Mesothelial cell of epicardium (in vitro differentiated cells): ENCODE measurements around the gene EXOSC10. TPM values are rescaled to one million over a fixed set of nuclear protein-coding genes. Genes with fewer than 3 reads are reported as not detected.
"Not testable (repeated sequence)": the region's sequence is repeated elsewhere in the genome, so short reads cannot be mapped to it uniquely, and the experiment has no call there.

ENCODE experiments used
- DNase-seq, 2 experiments: peaks; one replicate each; pipeline ENCODE4 v3.0.0; 2021; ENCODE audit warnings: low spot score in 2 of 2; ENCODE audit not compliant: unreplicated experiment in 2 of 2
- H3K27ac Mint-ChIP-seq: 2 replicates; pipeline ENCODE4 v1.8.0; 2021; ENCODE audit warnings: mixed read lengths
- H3K27me3 Mint-ChIP-seq: 2 replicates; pipeline ENCODE4 v1.8.0; 2021; ENCODE audit warnings: low read depth, mixed read lengths
- H3K36me3 Mint-ChIP-seq: 2 replicates; pipeline ENCODE4 v1.8.0; 2021; ENCODE audit warnings: mixed read lengths
- H3K4me1 Mint-ChIP-seq: 2 replicates; pipeline ENCODE4 v1.8.0; 2021; ENCODE audit warnings: mixed read lengths
- H3K4me3 Mint-ChIP-seq: 2 replicates; pipeline ENCODE4 v1.8.0; 2021; ENCODE audit warnings: mild to moderate bottlenecking, moderate library complexity, mixed read lengths
- H3K9me3 Mint-ChIP-seq: 2 replicates; pipeline ENCODE4 v1.8.0; 2021; ENCODE audit warnings: mixed read lengths
- CTCF ChIP-seq: fragments of 200-600 bp; sonication (generic); IDR thresholded peaks from one replicate; pipeline ENCODE4 v1.5.0; 2021; ENCODE audit warnings: antibody characterized with exemption; ENCODE audit not compliant: unreplicated experiment
- total RNA-seq: library from RNA; stranded (reverse); gene quantifications from 3 replicates; pipeline ENCODE4 v1.2.1, GENCODE V29; 2021

Gene EXOSC10
- total RNA-seq, 1 donor from 2014 or later, result 76.9 TPM

DNA sequence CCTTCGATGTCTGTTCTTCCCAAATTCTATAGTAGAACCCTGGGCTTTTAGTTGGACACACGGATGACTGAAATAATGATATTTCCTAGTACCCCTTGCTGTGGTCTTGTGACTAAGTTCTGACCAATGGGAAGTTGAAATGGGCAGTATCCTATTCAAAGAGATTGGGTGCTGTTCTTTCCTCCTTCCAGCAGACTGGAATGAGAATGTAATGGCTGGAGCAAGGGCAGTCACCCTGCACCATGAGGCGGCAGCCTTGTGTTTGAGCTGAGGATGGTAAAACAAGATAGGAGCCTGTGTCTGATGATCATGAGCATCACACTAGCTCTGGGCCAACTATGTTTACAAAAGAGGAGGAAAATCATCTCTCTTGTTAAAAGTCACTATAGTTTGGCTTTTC, 34.7 kb downstream of the EXOSC10 start:
- H3K27me3 Mint-ChIP-seq, result no peaks in the 10 kb centered on the region

DNA sequence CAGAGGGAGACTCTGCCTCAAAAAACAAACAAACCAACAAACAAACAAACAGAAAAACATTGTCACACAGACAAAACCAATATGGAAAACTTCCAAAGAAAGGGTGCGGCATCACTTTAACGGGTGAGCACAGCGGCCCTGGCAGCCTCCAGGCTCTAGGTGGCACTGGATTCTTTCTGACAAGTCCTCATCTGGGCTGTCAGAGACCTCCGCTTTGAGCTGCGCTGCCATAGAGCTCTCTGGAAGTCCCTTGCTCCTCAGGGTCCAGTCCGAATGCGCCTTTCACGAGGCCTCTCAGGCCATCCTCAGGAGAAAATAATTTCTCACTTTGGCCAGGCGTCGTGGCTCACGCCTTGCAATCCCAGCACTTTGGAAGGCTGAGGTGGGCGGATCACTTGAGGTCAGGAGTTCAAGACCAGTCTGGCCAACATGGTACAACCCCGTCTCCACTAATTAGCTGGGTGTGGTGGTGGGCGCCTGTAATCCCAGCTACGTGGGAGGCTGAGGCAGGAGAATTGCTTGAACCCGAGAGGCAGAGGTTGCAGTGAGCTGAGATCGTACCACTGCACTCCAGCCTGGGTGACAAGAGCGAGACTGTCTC, 35.6 kb downstream of the EXOSC10 start:
- H3K36me3 Mint-ChIP-seq, result peaks cover 31% of the 10 kb centered on the region
- H3K27me3 Mint-ChIP-seq, result not testable (repeated sequence)
- peaks cover 11% of the 10 kb centered on the region for H3K4me1 Mint-ChIP-seq

More for the DNA sequence above, 34.7 kb downstream of the EXOSC10 start:
- peaks cover 37% of the 10 kb centered on the region for H3K36me3 Mint-ChIP-seq
- H3K9me3 Mint-ChIP-seq, result no peaks in the 10 kb centered on the region
- H3K27ac Mint-ChIP-seq, result no peak overlapping the region
- no peak for TF ChIP-seq CTCF
- H3K4me3 Mint-ChIP-seq, result no peak overlapping the region
- DNase-seq, result no peak
- peaks cover 8% of the 10 kb centered on the region for H3K4me1 Mint-ChIP-seq

GRCh38 chr1:11062965-11063401, 36.7 kb downstream of the EXOSC10 start:
- peaks cover 24% of the 10 kb centered on the region for H3K36me3 Mint-ChIP-seq
- H3K4me3 Mint-ChIP-seq, result no peak overlapping the region
- DNase-seq, result no peak
- no peak overlapping the region for H3K27ac Mint-ChIP-seq
- H3K9me3 Mint-ChIP-seq, result no peaks in the 10 kb centered on the region
- H3K27me3 Mint-ChIP-seq, result no peaks in the 10 kb centered on the region
- TF ChIP-seq CTCF, result no peak
- peaks cover 16% of the 10 kb centered on the region for H3K4me1 Mint-ChIP-seq

More for the DNA sequence above, 35.6 kb downstream of the EXOSC10 start:
- not testable (repeated sequence) for H3K27ac Mint-ChIP-seq, H3K9me3 Mint-ChIP-seq, DNase-seq, H3K4me3 Mint-ChIP-seq

DNA sequence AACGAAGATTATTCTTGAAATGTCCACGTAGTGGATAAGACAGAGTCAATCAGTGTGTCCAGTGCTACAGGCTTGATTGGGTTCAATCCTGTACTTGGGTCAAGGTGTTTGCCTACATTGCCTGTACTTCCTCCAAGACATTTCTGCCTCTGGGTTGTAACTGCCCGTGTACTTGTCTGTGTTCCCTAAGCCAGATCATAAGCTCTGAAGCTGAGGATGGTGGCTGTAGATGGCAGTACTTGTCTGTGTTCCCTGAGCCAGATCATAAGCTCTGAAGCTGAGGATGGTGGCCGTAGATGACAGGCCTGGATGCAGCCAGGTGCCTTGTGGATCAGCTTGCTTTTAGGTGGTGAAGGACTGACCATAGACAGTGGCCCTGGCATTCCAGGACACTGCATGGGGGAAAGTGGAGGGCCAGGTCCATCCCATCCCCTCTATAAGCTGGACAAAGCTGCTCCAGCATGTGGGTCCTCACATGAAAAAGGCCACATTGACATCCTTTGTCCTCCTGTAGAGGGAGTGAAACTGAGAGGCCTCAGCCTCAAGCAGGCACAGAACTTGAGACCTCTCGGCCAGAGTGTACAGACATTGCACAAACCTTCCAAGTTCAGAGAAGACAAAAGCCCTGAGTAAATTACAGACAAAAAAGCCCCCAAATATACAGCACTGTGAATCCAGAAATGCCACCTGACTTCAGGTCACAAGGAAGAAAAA, 37.9 kb downstream of the EXOSC10 start:
- Mint-ChIP-seq H3K4me3 (peak overlapping the region; percentile 26), H3K27ac (peak overlapping the region; percentile 9), H3K27me3 (no peaks in the 10 kb centered on the region), H3K9me3 (no peaks in the 10 kb centered on the region), H3K36me3 (peaks cover 18% of the 10 kb centered on the region), H3K4me1 (peaks cover 16% of the 10 kb centered on the region)
- no peak for TF ChIP-seq CTCF
- DNase-seq, result no peak

- peak within 1 kb of the TSS; percentile 89 for H3K27ac Mint-ChIP-seq
- no peaks in the 10 kb centered on the region for H3K27me3 Mint-ChIP-seq
- peak within 1 kb of the TSS; percentile 93 for H3K4me3 Mint-ChIP-seq
- H3K9me3 Mint-ChIP-seq, result no peaks in the 10 kb centered on the region
- DNase-seq, result peak; percentile 90 to 92
- TF ChIP-seq CTCF, result peak; percentile 44
- peaks cover 6% of the 10 kb centered on the region for H3K36me3 Mint-ChIP-seq
- peaks cover 16% of the 10 kb centered on the region for H3K4me1 Mint-ChIP-seq
Measured at GRCh38 chr1:11059968-11060830, 39.5 kb downstream of the EXOSC10 start, which contains the start of gene SRM. SRM (minus strand) TSS chr1:11060018; CDS start chr1:11059943, 75 bp downstream.
